Transverse colon (tissue), 3 donors: ENCODE results near the gene KRT5.

Experiments used
- POLR2A ChIP-seq: fragments of 450-650 bp; IDR thresholded peaks from one replicate; pipeline ENCODE4 v1.6.1; 2016; ENCODE audit warnings: antibody characterized with exemption, mild to moderate bottlenecking, moderate library complexity
- TF ChIP-seq, protein P1 (sequence below), 5 experiments: fragments of 200-600 bp in 3 of 5; fragments of 450-650 bp in 2 of 5; sonication (generic) in 3 of 5; IDR thresholded peaks; 1 replicate in 2 of 5; 2 replicates in 3 of 5; pipeline ENCODE4 v1.5.1; 2016 to 2017; ENCODE audit warnings: antibody characterized with exemption in 5 of 5, inconsistent platforms in 3 of 5, mild to moderate bottlenecking in 2 of 5, moderate library complexity in 1 of 5

DNA sequence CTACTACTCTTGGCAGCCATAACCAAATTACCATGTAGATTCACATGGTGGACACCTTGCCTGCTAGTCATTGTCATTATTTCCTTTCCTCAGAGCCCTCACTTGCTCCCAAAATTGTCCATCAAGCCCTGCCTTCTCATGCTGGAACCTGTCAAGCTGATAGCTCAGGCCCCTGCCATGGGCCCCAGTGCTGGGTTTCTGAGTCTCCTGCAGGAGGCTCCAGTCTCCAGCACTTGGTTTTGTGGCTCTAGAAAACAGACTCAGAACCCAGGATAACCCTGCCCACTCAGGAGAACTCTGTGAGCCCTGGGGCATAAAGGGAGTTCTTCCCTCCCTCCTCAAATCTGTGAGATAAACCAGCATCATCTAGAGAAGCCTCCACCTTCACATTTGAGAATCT, 22.0 kb upstream of the KRT5 start:
- TF ChIP-seq, protein P1, sequence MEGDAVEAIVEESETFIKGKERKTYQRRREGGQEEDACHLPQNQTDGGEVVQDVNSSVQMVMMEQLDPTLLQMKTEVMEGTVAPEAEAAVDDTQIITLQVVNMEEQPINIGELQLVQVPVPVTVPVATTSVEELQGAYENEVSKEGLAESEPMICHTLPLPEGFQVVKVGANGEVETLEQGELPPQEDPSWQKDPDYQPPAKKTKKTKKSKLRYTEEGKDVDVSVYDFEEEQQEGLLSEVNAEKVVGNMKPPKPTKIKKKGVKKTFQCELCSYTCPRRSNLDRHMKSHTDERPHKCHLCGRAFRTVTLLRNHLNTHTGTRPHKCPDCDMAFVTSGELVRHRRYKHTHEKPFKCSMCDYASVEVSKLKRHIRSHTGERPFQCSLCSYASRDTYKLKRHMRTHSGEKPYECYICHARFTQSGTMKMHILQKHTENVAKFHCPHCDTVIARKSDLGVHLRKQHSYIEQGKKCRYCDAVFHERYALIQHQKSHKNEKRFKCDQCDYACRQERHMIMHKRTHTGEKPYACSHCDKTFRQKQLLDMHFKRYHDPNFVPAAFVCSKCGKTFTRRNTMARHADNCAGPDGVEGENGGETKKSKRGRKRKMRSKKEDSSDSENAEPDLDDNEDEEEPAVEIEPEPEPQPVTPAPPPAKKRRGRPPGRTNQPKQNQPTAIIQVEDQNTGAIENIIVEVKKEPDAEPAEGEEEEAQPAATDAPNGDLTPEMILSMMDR (IDR thresholded peaks at IDR 0.05), result no peak
- TF ChIP-seq POLR2A, result no peak
